GM12878 (cell line): Measurements from ENCODE around the gene MYH9. TPM values are rescaled to one million over a fixed set of nuclear protein-coding genes. Genes with fewer than 3 reads are reported as not detected.

Experiments
- ATAC-seq: fragments of 200-7000 bp; cut with Tn5 transposase; 3 replicates; pipeline ENCODE4 v1.9.1; 2020; ENCODE audit warnings: mild to moderate bottlenecking, moderate library complexity
- BruUV-seq: library from RNA; stranded (reverse); fragments of 400-500 nt; replicated peaks from 2 replicates; lab custom pipeline; 2021; lab: Mats Ljungman, UMichigan
- CTCF ChIA-PET: fragments of 300-600 bp; sonication (Branson Sonifier 250); formaldehyde crosslinking; extraction: SDS; loops from one replicate; lab custom pipeline; 2021; ENCODE audit warnings: inconsistent platforms; lab: Yijun Ruan, JAX
- POLR2A ChIA-PET: fragments of 350-600 bp; formaldehyde crosslinking; extraction: SDS; loops from one replicate; lab custom pipeline; 2021; ENCODE audit warnings: inconsistent platforms; lab: Charles Lee
- RAD21 ChIA-PET: fragments of 300-600 bp; sonication (Branson Sonifier 250); formaldehyde crosslinking; loops from one replicate; lab custom pipeline; 2023; ENCODE audit warnings: antibody characterized with exemption; ENCODE audit not compliant: unreplicated experiment; lab: Charles Lee
- SMC1A ChIA-PET: fragments of 300-600 bp; sonication (Branson Sonifier 250); formaldehyde crosslinking; loops from one replicate; lab custom pipeline; 2023; ENCODE audit not compliant: unreplicated experiment, uncharacterized antibody; lab: Charles Lee
- DNase-seq: peaks from one replicate; pipeline ENCODE4 v3.0.0-alpha.2; 2011; ENCODE audit warnings: low read depth, low spot score
- FAIRE-seq: peaks from 3 replicates; lab custom pipeline; 2011; peaks lifted over from hg19 to GRCh38; lab: Jason Lieb, UNC
- H2AFZ ChIP-seq: 2 replicates; pipeline ENCODE4 v1.6.0; 2011; ENCODE audit warnings: low read depth, low read length, control low read depth; ENCODE audit not compliant: control insufficient read depth
- H3K27ac ChIP-seq: 2 replicates; pipeline ENCODE4 v1.5.1; 2011; ENCODE audit warnings: control low read depth; ENCODE audit not compliant: control insufficient read depth, insufficient read depth
- H3K27me3 ChIP-seq, 2 experiments: replicated peaks in 1 of 2; 2 replicates each; pipeline versions ENCODE4 v1.6.0 to v1.6.1; 2011; ENCODE audit warnings: low read length in 1 of 2; ENCODE audit not compliant: control insufficient read depth in 2 of 2, insufficient read depth in 2 of 2
- H3K36me3 ChIP-seq, 2 experiments: 2 replicates each; pipeline ENCODE4 v1.5.1; 2011; ENCODE audit warnings: low read length in 1 of 2; ENCODE audit not compliant: control insufficient read depth in 2 of 2, insufficient read depth in 2 of 2
- H3K4me1 ChIP-seq: 2 replicates; pipeline ENCODE4 v1.6.1; 2011; ENCODE audit warnings: mild to moderate bottlenecking, low read length, moderate library complexity, mixed read lengths; ENCODE audit not compliant: control insufficient read depth, insufficient read depth
- H3K4me2 ChIP-seq: 2 replicates; pipeline ENCODE4 v1.6.0; 2011; ENCODE audit warnings: control low read depth; ENCODE audit not compliant: control insufficient read depth, insufficient read depth
- H3K4me3 ChIP-seq: fragments of 200-600 bp; sonication (generic); 2 replicates; pipeline ENCODE4 v1.5.1; 2016
- H3K79me2 ChIP-seq: 2 replicates; pipeline ENCODE4 v1.6.0; 2011; ENCODE audit warnings: low read length; ENCODE audit not compliant: control insufficient read depth, insufficient read depth
- H3K9ac ChIP-seq: 2 replicates; pipeline ENCODE4 v1.8.0; 2011; ENCODE audit warnings: low read length, control low read depth, mixed read lengths; ENCODE audit not compliant: control insufficient read depth, insufficient read depth
- H3K9me3 ChIP-seq: replicated peaks from 3 replicates; pipeline ENCODE4 v1.5.1; 2011; ENCODE audit warnings: mild to moderate bottlenecking, low read length; ENCODE audit not compliant: control insufficient read depth, insufficient read depth
- H4K20me1 ChIP-seq: 2 replicates; pipeline ENCODE4 v1.6.0; 2011; ENCODE audit not compliant: control insufficient read depth, insufficient read depth
- BCL11A ChIP-seq: IDR thresholded peaks from 2 replicates; pipeline ENCODE4 v1.6.1; 2011; ENCODE audit warnings: low read depth, low read length
- FOXK2 ChIP-seq: fragments of 450-650 bp; IDR thresholded peaks from 2 replicates; pipeline ENCODE4 v1.6.1; 2017; ENCODE audit warnings: mild to moderate bottlenecking, moderate library complexity
- POLR2AphosphoS2 ChIP-seq: IDR thresholded peaks from 2 replicates; pipeline ENCODE4 v1.6.1; 2011; ENCODE audit warnings: low read depth, mild to moderate bottlenecking, low read length, improper control_type of control experiment, moderate library complexity
- SUPT20H ChIP-seq: IDR thresholded peaks from 2 replicates; pipeline ENCODE4 v1.6.1; 2011; ENCODE audit warnings: low read depth, mild to moderate bottlenecking, low read length, moderate library complexity, borderline replicate concordance; ENCODE audit not compliant: control insufficient read depth
- SUZ12 ChIP-seq: fragments of 200-600 bp; sonication (generic); IDR thresholded peaks from one replicate; pipeline ENCODE4 v1.6.1; 2018; ENCODE audit warnings: antibody characterized with exemption, mild to moderate bottlenecking; ENCODE audit not compliant: unreplicated experiment
- USF2 ChIP-seq: IDR thresholded peaks from 2 replicates; pipeline ENCODE4 v1.6.1; 2011; ENCODE audit warnings: low read depth, low read length, improper control_type of control experiment, borderline replicate concordance
- YBX1 ChIP-seq: fragments of 450-650 bp; IDR thresholded peaks from 2 replicates; pipeline ENCODE4 v1.6.1; 2016; ENCODE audit warnings: antibody characterized with exemption
- ZBTB4 ChIP-seq: fragments of 450-650 bp; formaldehyde crosslinking; IDR thresholded peaks from 2 replicates; pipeline ENCODE4 v1.4.0; 2022; ENCODE audit warnings: mild to moderate bottlenecking, moderate library complexity
- WGBS: methylation state at CpG from one replicate; pipeline ENCODE4 v1.1.6; 2016; ENCODE audit warnings: low lambda C conversion rate; ENCODE audit not compliant: insufficient replicate concordance, insufficient coverage; ENCODE audit errors: missing lambda C conversion rate; 5-methylcytosine and 5-hydroxymethylcytosine counted together
- in situ Hi-C: fragments of 300-500 bp; cut with MboI; formaldehyde crosslinking; loops from 9 replicates; pipeline ENCODE4 v1.14.3; 2018; ENCODE audit warnings: mixed read lengths
- intact Hi-C: fragments of 100-400 bp; cut with micrococcal nuclease; formaldehyde crosslinking; loops from one replicate; pipeline ENCODE4 v1.14.2; 2022; ENCODE audit not compliant: unreplicated experiment
- polyA plus RNA-seq, 11 experiments: library from polyadenylated mRNA; depleted of rRNA in 4 of 11; unstranded in 6 of 11; stranded (reverse) in 5 of 11; fragments of >200 nt; fragmentation: Nextera tagmentation in 4 of 11; fragmentation: Illumina TruSeq in 1 of 11; extraction: Ambion mirVana in 4 of 11; extraction: Trizol in 1 of 11; gene quantifications; 1 replicate in 1 of 11; 2 replicates in 10 of 11; pipeline versions ENCODE4 v1.2.1 to v1.2.3, GENCODE V29; 2011 to 2016; ENCODE audit warnings: inconsistent platforms in 2 of 11, missing spikeins in 2 of 11, low read depth in 1 of 11
- total RNA-seq, 4 experiments: library from RNA; depleted of rRNA in 3 of 4; stranded (reverse); fragments of >200 nt in 3 of 4; fragmentation: Illumina TruSeq in 1 of 4; extraction: Trizol in 1 of 4; gene quantifications; 2 replicates each; pipeline versions ENCODE4 v1.2.1 to v1.2.3, GENCODE V29; 2013 to 2021
- TF ChIP-seq, protein P1 (sequence below): IDR thresholded peaks from 2 replicates; pipeline ENCODE4 v1.6.1; 2011; ENCODE audit warnings: borderline replicate concordance, low read depth, mild to moderate bottlenecking, moderate library complexity, mixed read lengths, low read length; ENCODE audit not compliant: insufficient read depth; ENCODE audit errors: extremely low read length
- TF ChIP-seq, protein P2 (sequence below): fragments of 450-650 bp; IDR thresholded peaks from 2 replicates; pipeline ENCODE4 v1.6.1; 2017; ENCODE audit warnings: low read depth, mild to moderate bottlenecking, moderate library complexity
- TF ChIP-seq, protein P3 (sequence below): fragments of 450-650 bp; IDR thresholded peaks from 2 replicates; pipeline ENCODE4 v1.6.1; 2017; ENCODE audit warnings: mild to moderate bottlenecking, low read depth, inconsistent platforms; ENCODE audit not compliant: poor library complexity, severe bottlenecking

Gene MYH9
- total and polyA plus RNA-seq, 10 of the 15 experiments (the other 5 are each of a cell fraction or from before 2014, with no cell fraction given), result 5.1 to 525 (median 145) TPM

DNA sequence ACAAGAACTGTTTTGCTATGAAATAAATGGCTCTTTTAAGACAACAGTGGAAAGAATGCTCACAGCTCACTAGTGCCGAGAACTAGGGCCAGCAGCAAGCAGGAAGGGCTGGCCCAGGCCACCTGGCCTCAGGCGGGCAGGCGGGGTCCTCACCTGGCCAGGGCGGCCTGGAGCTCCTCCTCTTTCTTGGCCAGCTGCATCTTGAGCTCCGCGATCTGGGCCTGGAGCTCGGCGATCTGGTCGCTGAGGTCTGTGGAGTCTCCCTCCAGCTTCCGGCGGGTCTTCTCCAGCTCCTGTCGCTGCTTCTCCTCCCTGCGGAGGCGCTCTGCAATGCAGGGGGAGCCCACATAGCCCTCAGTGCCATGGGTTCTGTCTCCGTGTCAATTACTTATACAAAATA lies 91.1 kb downstream of the MYH9 start:
- intact Hi-C loops, result no loop called here
- BruUV-seq, result no TSS peak
- Histone ChIP-seq H3K27ac (no peak overlapping the region), H3K4me3 (no peak overlapping the region), H3K9me3 (no peaks in the 10 kb centered on the region), H4K20me1 (no peaks in the 10 kb centered on the region), H2AFZ (no peak overlapping the region), H3K9ac (no peak overlapping the region), H3K27me3 (no peaks in the 10 kb centered on the region), H3K36me3 (peaks cover 62 to 84% of the 10 kb centered on the region in 2 experiments), H3K79me2 (no peaks in the 10 kb centered on the region), H3K4me2 (no peak overlapping the region), H3K4me1 (no peaks in the 10 kb centered on the region)
- POLR2A ChIA-PET, result interaction anchor here (0.7 kb wide), 1 partner anchor 1260 kb away, joined by 4 read pairs; no protein-coding TSS in a partner anchor
- no peak for DNase-seq
- SMC1A ChIA-PET, result no interaction called here
- 97% methylated on average over 15 of the region's 15 CpGs for WGBS
- ATAC-seq, result no peak
- in situ Hi-C loops, result no loop called here
- CTCF ChIA-PET, result interaction anchor here (1.4 kb wide), 1 partner anchor 8 kb away, joined by 4 read pairs; no protein-coding TSS in a partner anchor
- no peak for FAIRE-seq
- RAD21 ChIA-PET, result interaction anchor here (0.6 to 9.7 kb wide), 2 partner anchors 173 to 369 kb away, joined by 3 to 107 read pairs; no protein-coding TSS in a partner anchor
- TF ChIP-seq YBX1 (no peak), BCL11A (no peak), ZBTB4 (CRISPR knock-in tag) (no peak), FOXK2 (no peak), POLR2AphosphoS2 (no peak), USF2 (no peak), SUPT20H (no peak), SUZ12 (no peak)
- TF ChIP-seq, protein P1, sequence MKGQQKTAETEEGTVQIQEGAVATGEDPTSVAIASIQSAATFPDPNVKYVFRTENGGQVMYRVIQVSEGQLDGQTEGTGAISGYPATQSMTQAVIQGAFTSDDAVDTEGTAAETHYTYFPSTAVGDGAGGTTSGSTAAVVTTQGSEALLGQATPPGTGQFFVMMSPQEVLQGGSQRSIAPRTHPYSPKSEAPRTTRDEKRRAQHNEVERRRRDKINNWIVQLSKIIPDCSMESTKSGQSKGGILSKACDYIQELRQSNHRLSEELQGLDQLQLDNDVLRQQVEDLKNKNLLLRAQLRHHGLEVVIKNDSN, result no peak
- TF ChIP-seq, protein P2, sequence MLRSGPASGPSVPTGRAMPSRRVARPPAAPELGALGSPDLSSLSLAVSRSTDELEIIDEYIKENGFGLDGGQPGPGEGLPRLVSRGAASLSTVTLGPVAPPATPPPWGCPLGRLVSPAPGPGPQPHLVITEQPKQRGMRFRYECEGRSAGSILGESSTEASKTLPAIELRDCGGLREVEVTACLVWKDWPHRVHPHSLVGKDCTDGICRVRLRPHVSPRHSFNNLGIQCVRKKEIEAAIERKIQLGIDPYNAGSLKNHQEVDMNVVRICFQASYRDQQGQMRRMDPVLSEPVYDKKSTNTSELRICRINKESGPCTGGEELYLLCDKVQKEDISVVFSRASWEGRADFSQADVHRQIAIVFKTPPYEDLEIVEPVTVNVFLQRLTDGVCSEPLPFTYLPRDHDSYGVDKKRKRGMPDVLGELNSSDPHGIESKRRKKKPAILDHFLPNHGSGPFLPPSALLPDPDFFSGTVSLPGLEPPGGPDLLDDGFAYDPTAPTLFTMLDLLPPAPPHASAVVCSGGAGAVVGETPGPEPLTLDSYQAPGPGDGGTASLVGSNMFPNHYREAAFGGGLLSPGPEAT, result no peak
- TF ChIP-seq, protein P3, sequence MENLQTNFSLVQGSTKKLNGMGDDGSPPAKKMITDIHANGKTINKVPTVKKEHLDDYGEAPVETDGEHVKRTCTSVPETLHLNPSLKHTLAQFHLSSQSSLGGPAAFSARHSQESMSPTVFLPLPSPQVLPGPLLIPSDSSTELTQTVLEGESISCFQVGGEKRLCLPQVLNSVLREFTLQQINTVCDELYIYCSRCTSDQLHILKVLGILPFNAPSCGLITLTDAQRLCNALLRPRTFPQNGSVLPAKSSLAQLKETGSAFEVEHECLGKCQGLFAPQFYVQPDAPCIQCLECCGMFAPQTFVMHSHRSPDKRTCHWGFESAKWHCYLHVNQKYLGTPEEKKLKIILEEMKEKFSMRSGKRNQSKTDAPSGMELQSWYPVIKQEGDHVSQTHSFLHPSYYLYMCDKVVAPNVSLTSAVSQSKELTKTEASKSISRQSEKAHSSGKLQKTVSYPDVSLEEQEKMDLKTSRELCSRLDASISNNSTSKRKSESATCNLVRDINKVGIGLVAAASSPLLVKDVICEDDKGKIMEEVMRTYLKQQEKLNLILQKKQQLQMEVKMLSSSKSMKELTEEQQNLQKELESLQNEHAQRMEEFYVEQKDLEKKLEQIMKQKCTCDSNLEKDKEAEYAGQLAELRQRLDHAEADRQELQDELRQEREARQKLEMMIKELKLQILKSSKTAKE, result no peak
